ENCODE results near the gene PKLR. TPM values are rescaled to one million over a fixed set of nuclear protein-coding genes. Genes with fewer than 3 reads are reported as not detected.

The PKLR gene
- total and polyA plus RNA-seq, 2 of the 4 experiments (the other 2 are of a cell fraction), result 0.03 TPM; not detected in 1

GRCh38 chr1:155256058-155256852 lies 45.0 kb downstream of the PKLR start:
- Histone ChIP-seq H3K4me2 (ENCODE audit: low read depth, low read length) (peak overlapping the region; percentile 82), H3K79me1 (ENCODE audit: low read depth in 1 of 2, low read length in 2 of 2) (peaks cover 23 to 55% of the 10 kb centered on the region in 2 experiments), H2BK20ac (ENCODE audit: low read depth, low read length) (no peak overlapping the region), H3K4me1 (ENCODE audit: control insufficient read depth, insufficient read depth, low read length) (peaks cover 16% of the 10 kb centered on the region), H3K9ac (ENCODE audit: low read depth, low read length) (peak overlapping the region; percentile 46), H4K8ac (ENCODE audit: low read depth in 2 of 2, low read length in 2 of 2) (peak overlapping the region; percentile 16 to 99; a peak in 3 of 4 replicates), H2BK15ac (ENCODE audit: low read depth, low read length) (no peak overlapping the region), H3K56ac (ENCODE audit: extremely low read depth, insufficient read depth, low read length) (no peak overlapping the region), H3K36me3 (ENCODE audit: control insufficient read depth, insufficient read depth, low read length) (peaks cover 14% of the 10 kb centered on the region), H3K27ac (ENCODE audit: insufficient read depth, low read length) (peak overlapping the region; percentile 86), H2AK5ac (ENCODE audit: low read depth, low read length) (peak overlapping the region; percentile 87), H2BK120ac (ENCODE audit: low read depth, low read length) (no peak overlapping the region), H4K20me1 (ENCODE audit: insufficient read depth, low read length) (no peaks in the 10 kb centered on the region), H4K5ac (ENCODE audit: low read depth, low read length) (peak overlapping the region; percentile 76), H2BK5ac (ENCODE audit: low read depth, low read length, poor library complexity, severe bottlenecking) (peak overlapping the region; percentile 41), H3K4ac (ENCODE audit: low read depth, low read length) (peak overlapping the region; percentile 99), H4K91ac (ENCODE audit: insufficient read depth, low read depth, low read length) (peak overlapping the region; percentile 80), H3K18ac (ENCODE audit: low read depth, low read length) (no peak overlapping the region), H3K4me3 (ENCODE audit: insufficient read depth, low read depth, low read length) (peak overlapping the region; percentile 71; the same call in 1 of the 2 replicates), H3K14ac (replicated peaks; ENCODE audit: low read depth, low read length) (peak overlapping the region; percentile 43; the same call in 1 of the 2 replicates), H2AK9ac (replicated peaks; ENCODE audit: low read depth, low read length, poor library complexity) (peak overlapping the region; percentile 99), H3K27me3 (ENCODE audit: control insufficient read depth, insufficient read depth, low read length) (no peaks in the 10 kb centered on the region), H2AFZ (replicated peaks; ENCODE audit: low read length, poor library complexity) (peak overlapping the region; percentile 98), H3K9me1 (ENCODE audit: insufficient read depth, low read length) (peaks cover 7% of the 10 kb centered on the region), H3K9me3 (ENCODE audit: control insufficient read depth, insufficient read depth, low read length) (no peaks in the 10 kb centered on the region), H3K23ac (ENCODE audit: low read depth, low read length) (no peak overlapping the region)
- no TSS peak for BruUV-seq (replicated peaks)
- ChIA-PET POLR2A (ENCODE audit: unreplicated experiment) (no interaction called here), CTCF (no interaction called here)
- dilution Hi-C loops (cut with HindIII; ENCODE audit: low sequenced_read_pairs, unreplicated experiment) (no loop called here), intact Hi-C loops (cut with micrococcal nuclease) (no loop called here), in situ Hi-C loops (cut with MboI; ENCODE audit: low sequenced_read_pairs) (no loop called here)
- 87% methylated on average over 10 of the region's 20 CpGs; no CpG with 5 or more reads in 1 of the 2 experiments for WGBS, 2 experiments (ENCODE audit: extremely low coverage in 2 of 2, insufficient read length in 1 of 2)
- DNase-seq (no peak), ATAC-seq (ENCODE audit: low read depth) (peak; percentile 0; the same call in 1 of the 2 replicates)
- TF ChIP-seq FOS (IDR thresholded peaks at IDR 0.05; ENCODE audit: low read depth, low read length) (no peak), CTCF (conservative IDR thresholded peaks at IDR 0.05; ENCODE audit: low read depth, low read length) (no peak), SMC3 (IDR thresholded peaks at IDR 0.05; ENCODE audit: low read depth, low read length) (no peak), ELK1 (IDR thresholded peaks at IDR 0.05; ENCODE audit: borderline replicate concordance, low read depth, low read length) (no peak), CHD1 (IDR thresholded peaks at IDR 0.05; ENCODE audit: low read depth, low read length) (no peak), MXI1 (IDR thresholded peaks at IDR 0.05; ENCODE audit: borderline replicate concordance, low read depth, low read length) (no peak), USF2 (IDR thresholded peaks at IDR 0.05; ENCODE audit: low read depth, low read length) (no peak), RAD21 (IDR thresholded peaks at IDR 0.05; ENCODE audit: low read length) (no peak), RFX5 (IDR thresholded peaks at IDR 0.05; ENCODE audit: low read depth, low read length) (no peak), MAFK (IDR thresholded peaks at IDR 0.05; ENCODE audit: low read depth, low read length) (no peak), NFE2L2 (IDR thresholded peaks at IDR 0.05; ENCODE audit: low read depth, low read length) (no peak), CEBPB (IDR thresholded peaks at IDR 0.05; ENCODE audit: low read depth, low read length) (no peak), RCOR1 (IDR thresholded peaks at IDR 0.05; ENCODE audit: insufficient replicate concordance, low read length) (no peak), BHLHE40 (IDR thresholded peaks at IDR 0.05; ENCODE audit: low read depth, low read length) (no peak)
